ENCODE measurements around the gene CRTC1. TPM values are rescaled to one million over a fixed set of nuclear protein-coding genes. Genes with fewer than 3 reads are reported as not detected.

CRTC1 gene
- total and polyA plus RNA-seq, 3 donors from 2014 or later, result 15.6 to 32.1 (median 28.1) TPM

- H3K36me3 ChIP-seq (ENCODE audit: low read depth, missing control alignments), result no peaks in the 10 kb centered on the region
- H3K9me3 ChIP-seq, result no peaks in the 10 kb centered on the region
- DNase-seq, result no peak
- H3K27ac ChIP-seq, result no peak overlapping the region
- H3K4me3 ChIP-seq, result peak overlapping the region in 1 of 2 donors; percentile 2
- WGBS, 2 donors, result 85 to 89% methylated on average over 4 to 57 of the region's 58 CpGs
- H3K27me3 ChIP-seq, result no peaks in the 10 kb centered on the region
- intact Hi-C loops (cut with DNase I; ENCODE audit: low total_unique reads), result no loop called here
- H3K4me1 ChIP-seq, result peaks cover 13% of the 10 kb centered on the region
- no peak for TF ChIP-seq CTCF (IDR thresholded peaks at IDR 0.05)
- no peak for TF ChIP-seq POLR2A (IDR thresholded peaks at IDR 0.05)
Measured at GRCh38 chr19:18668744-18669523, 14.5 kb upstream of the CRTC1 start.

GRCh38 chr19:18669524-18669817 is 14.0 kb upstream of the CRTC1 start:
- intact Hi-C loops (cut with DNase I; ENCODE audit: low total_unique reads), result no loop called here
- Histone ChIP-seq H3K4me1 (peaks cover 13% of the 10 kb centered on the region), H3K4me3 (no peak overlapping the region), H3K27ac (no peak overlapping the region), H3K36me3 (ENCODE audit: low read depth, missing control alignments) (no peaks in the 10 kb centered on the region), H3K27me3 (no peaks in the 10 kb centered on the region), H3K9me3 (no peaks in the 10 kb centered on the region)
- TF ChIP-seq POLR2A (IDR thresholded peaks at IDR 0.05), result no peak
- 91 to 95% methylated on average over 12 of the region's 12 CpGs for WGBS, 2 donors
- DNase-seq, result no peak

GRCh38 chr19:18669883-18670282 is 13.6 kb upstream of the CRTC1 start:
- no peak overlapping the region for H3K4me3 ChIP-seq
- DNase-seq, result no peak
- TF ChIP-seq CTCF (IDR thresholded peaks at IDR 0.05), result no peak
- no peak for TF ChIP-seq POLR2A (IDR thresholded peaks at IDR 0.05)
- H3K27me3 ChIP-seq, result no peaks in the 10 kb centered on the region
- H3K36me3 ChIP-seq (ENCODE audit: low read depth, missing control alignments), result no peaks in the 10 kb centered on the region
- intact Hi-C loops (cut with DNase I; ENCODE audit: low total_unique reads), result no loop called here
- no peak overlapping the region for H3K27ac ChIP-seq
- H3K4me1 ChIP-seq, result peaks cover 13% of the 10 kb centered on the region
- H3K9me3 ChIP-seq, result no peaks in the 10 kb centered on the region
- WGBS, 2 donors, result 90 to 95% methylated on average over 11 of the region's 11 CpGs

- Histone ChIP-seq H3K36me3 (ENCODE audit: low read depth, missing control alignments) (no peaks in the 10 kb centered on the region), H3K27me3 (no peaks in the 10 kb centered on the region), H3K4me1 (peaks cover 13% of the 10 kb centered on the region), H3K9me3 (no peaks in the 10 kb centered on the region), H3K4me3 (no peak overlapping the region), H3K27ac (no peak overlapping the region)
- intact Hi-C loops (cut with DNase I; ENCODE audit: low total_unique reads), result no loop called here
- 83 to 93% methylated on average over 13 of the region's 13 CpGs for WGBS, 2 donors
- DNase-seq, result no peak
- TF ChIP-seq CTCF (IDR thresholded peaks at IDR 0.05), result no peak
- TF ChIP-seq POLR2A (IDR thresholded peaks at IDR 0.05), result no peak
Measured at GRCh38 chr19:18670312-18670711, 13.2 kb upstream of the CRTC1 start.

DNA sequence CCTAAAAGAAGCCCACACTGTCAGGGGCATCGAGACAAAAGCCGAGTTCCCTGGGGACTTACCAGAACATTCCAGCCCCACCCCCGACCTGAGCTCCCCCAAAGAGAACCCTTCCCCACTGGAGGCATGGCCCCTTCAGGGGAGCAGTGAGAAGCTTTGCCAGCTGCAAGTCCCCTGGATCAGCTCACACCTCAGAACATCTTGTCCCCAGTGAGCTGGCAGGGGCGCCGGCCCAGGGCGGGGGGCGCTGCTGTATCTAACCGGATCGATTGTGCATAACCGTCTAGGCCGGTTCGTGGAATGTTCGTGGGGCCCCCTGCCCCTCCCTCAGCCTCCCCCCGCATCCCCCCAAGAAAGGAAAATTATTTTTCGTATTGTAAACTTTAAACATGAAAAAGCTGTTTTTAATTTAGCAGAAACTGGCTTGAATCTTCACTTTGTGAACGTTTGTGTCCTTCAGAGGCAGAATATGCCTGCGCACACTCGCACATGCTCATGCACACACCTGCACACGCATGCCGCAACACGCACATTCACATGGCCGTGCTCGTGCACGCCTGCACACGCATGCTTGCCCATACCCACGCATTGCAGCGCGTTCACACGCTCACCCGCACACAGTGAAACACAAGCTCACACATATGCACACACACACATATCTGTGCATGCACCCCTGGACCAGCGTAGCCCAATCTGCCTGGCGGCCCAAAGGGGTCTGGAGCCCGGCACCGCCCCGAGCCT is 12.0 kb upstream of the CRTC1 start:
- Histone ChIP-seq H3K36me3 (ENCODE audit: low read depth, missing control alignments) (no peaks in the 10 kb centered on the region), H3K4me3 (no peak overlapping the region), H3K27me3 (no peaks in the 10 kb centered on the region), H3K27ac (no peak overlapping the region), H3K9me3 (no peaks in the 10 kb centered on the region), H3K4me1 (peaks cover 13% of the 10 kb centered on the region)
- WGBS, 2 donors, result 74 to 86% methylated on average over 28 to 35 of the region's 35 CpGs
- DNase-seq, result no peak
- TF ChIP-seq CTCF (IDR thresholded peaks at IDR 0.05), result no peak
- TF ChIP-seq POLR2A (IDR thresholded peaks at IDR 0.05), result no peak
- intact Hi-C loops (cut with DNase I; ENCODE audit: low total_unique reads), result no loop called here
